ENCODE data around the gene RMRP.

DNA sequence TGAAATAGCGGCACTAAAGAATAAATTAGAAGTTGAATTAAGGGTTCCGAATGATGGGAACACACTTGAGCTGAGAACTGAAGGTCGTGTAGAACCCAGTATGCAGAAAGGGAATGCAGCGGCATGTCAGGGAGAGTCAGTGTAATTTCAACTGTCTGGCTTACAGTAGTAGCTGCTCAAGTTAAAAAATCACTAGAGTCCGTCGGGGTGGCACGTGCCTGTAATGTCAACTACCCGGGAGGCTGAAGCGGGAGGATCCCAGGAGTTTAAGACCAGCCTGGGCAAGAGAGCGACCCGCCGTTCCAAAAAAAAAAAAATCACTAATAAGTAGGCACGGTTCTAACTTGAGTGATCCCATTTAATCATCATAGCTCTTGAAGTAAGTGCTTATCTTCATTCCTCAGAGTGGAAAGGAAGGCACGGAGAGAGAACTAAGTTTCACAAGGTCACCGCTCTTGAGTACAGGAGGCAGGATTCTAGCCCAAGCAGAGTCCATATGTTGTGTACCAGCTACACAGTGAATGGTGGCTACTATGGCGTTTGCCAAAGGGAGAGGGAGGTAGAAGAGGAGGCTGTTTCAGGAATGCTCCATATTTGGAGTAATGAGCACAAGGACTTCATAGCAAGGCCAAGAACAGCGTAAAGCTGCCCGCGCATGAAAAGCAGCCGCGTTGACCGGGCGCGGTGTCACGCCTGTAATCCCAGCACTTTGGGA lies 831 bp downstream of the RMRP start:
- TF ChIP-seq POLR2A (IDR thresholded peaks at IDR 0.05): no peak
- TF ChIP-seq, protein P1, sequence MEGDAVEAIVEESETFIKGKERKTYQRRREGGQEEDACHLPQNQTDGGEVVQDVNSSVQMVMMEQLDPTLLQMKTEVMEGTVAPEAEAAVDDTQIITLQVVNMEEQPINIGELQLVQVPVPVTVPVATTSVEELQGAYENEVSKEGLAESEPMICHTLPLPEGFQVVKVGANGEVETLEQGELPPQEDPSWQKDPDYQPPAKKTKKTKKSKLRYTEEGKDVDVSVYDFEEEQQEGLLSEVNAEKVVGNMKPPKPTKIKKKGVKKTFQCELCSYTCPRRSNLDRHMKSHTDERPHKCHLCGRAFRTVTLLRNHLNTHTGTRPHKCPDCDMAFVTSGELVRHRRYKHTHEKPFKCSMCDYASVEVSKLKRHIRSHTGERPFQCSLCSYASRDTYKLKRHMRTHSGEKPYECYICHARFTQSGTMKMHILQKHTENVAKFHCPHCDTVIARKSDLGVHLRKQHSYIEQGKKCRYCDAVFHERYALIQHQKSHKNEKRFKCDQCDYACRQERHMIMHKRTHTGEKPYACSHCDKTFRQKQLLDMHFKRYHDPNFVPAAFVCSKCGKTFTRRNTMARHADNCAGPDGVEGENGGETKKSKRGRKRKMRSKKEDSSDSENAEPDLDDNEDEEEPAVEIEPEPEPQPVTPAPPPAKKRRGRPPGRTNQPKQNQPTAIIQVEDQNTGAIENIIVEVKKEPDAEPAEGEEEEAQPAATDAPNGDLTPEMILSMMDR (IDR thresholded peaks at IDR 0.05): no peak

Data from esophagus squamous epithelium (tissue), 4 donors.